Activated CD8-positive, alpha-beta memory T cell treated with anti-CD3 and anti-CD28 coated beads, Interleukin-2, amount 50 U/mL, for 24 hours (primary cell): Measurements from ENCODE around the gene HOXA6.

ENCODE experiments used
- DNase-seq: peaks from one replicate; pipeline ENCODE4 v3.0.0-alpha.2; 2020; ENCODE audit errors: extremely low read depth

The HOXA6 gene

DNA sequence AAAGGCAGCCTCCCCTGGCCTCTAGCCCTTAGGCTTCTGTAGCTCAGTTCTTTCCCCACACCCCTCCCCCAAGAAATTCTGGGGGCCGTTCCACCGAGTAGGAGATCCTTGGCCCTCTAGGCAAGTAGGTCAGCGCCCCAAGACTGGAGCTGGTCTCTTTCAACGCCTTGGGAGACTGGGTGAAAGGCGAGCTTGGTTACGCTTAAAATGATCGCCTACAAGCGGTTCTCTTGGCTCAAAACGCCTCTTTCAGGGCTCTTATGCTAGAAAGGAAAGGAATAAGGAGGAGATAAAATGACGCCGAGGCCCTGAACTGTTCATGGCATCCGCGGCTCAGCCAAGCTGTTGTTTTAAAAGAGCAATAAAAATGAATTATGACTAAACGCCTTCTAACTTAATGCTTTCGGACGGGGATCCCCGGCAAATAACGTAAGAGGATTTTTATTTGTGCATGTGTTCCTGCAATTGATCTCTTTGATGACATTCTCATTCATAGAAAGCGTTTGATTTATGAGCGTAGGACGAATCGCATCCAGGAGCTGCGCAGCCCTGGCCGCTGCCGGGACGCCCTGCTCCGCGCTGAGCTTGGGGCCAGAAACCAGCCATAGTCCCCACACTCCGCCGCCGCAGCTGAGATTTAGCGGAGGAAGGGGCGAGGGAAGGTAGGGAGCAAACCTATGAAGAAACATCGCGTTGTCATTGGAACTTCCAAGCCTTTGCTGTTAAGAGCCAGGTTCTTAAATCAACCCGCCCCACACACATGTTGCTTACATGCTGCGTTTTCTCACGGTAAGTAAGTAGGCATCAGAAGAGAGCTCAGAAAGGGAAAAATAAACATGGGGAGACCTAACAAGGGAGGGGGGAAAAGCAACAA is 48.8 kb downstream of the HOXA6 start:
- no peak for DNase-seq

GRCh38 chr7:27097686-27098577 is 49.6 kb downstream of the HOXA6 start:
- no peak for DNase-seq

GRCh38 chr7:27096768-27097514 is 50.6 kb downstream of the HOXA6 start:
- no peak for DNase-seq

- peak; percentile 55 for DNase-seq
Measured at GRCh38 chr7:27095897-27096767, 51.4 kb downstream of the HOXA6 start, which contains the start of gene HOXA1. TSS of gene HOXA1 (minus strand) at chr7:27096000. CDS start at chr7:27095912, 88 bp downstream.
